Measurements from ENCODE around the gene GGT6.

Gene GGT6

DNA sequence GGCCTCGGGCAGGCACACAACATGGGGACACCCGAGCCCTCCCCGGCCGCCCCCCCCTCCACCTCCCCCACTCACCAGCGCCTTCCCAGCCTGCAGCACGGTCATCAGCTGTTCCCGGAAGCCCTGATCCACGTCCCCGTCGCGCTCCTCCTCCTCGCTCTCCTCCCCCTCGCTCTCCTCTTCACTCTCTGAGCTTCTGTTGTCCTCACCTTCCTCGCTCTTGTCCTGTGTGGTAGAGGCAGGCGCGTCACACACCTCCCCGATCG, 15.5 kb downstream of the GGT6 start:
- Mint-ChIP-seq H3K27me3 (ENCODE audit: low read depth, poor library complexity) (no peaks in the 10 kb centered on the region), H3K9me3 (no peaks in the 10 kb centered on the region)

DNA sequence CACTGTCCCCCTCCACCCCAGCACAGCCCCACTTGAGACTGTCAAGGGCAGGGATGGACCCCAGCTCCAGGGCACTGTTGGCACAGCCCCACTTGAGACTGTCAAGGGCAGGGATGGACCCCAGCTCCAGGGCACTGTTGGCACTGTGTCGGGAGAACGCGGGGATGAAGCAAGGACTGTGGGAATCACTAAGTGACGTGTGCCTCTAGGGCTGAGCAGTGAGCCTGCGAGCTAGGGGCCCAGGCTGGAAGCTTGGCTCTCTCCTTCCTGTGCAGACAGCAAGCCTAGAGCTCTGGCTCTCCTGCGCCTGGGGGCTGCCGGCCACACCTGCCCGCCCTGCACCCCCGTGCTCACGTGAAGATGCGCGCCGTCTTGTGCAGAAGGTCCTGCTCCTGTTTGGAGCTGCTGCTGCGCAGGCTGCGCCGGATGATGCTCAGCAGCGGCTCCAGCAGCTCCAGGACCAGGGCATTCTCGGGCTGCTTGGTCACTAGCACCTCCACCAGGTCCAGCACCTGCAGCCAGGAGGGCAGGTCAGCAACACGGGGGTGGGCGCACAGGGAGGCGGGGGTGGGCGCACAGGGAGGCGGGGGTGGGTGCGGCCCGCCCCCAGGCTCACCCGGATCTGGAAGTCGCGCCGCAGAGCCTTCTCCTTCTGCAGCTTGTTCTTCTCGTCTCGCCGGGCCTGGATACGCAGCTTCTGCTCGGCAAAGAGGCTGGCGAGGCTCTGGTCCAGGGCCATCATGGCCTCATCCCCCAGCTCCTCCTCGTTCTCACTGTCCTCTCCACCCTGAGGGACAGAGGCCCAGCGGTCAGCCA, 16.0 kb downstream of the GGT6 start:
- no peak for DNase-seq
- H3K4me3 Mint-ChIP-seq: no peak overlapping the region

More for the DNA sequence above, 15.5 kb downstream of the GGT6 start:
- Mint-ChIP-seq H3K4me1 (peaks cover 23% of the 10 kb centered on the region), H3K27ac (peak overlapping the region; percentile 61), H3K4me3 (no peak overlapping the region), H3K36me3 (ENCODE audit: low read depth) (peaks cover 5% of the 10 kb centered on the region)
- no peak for DNase-seq
- TF ChIP-seq, protein P1, sequence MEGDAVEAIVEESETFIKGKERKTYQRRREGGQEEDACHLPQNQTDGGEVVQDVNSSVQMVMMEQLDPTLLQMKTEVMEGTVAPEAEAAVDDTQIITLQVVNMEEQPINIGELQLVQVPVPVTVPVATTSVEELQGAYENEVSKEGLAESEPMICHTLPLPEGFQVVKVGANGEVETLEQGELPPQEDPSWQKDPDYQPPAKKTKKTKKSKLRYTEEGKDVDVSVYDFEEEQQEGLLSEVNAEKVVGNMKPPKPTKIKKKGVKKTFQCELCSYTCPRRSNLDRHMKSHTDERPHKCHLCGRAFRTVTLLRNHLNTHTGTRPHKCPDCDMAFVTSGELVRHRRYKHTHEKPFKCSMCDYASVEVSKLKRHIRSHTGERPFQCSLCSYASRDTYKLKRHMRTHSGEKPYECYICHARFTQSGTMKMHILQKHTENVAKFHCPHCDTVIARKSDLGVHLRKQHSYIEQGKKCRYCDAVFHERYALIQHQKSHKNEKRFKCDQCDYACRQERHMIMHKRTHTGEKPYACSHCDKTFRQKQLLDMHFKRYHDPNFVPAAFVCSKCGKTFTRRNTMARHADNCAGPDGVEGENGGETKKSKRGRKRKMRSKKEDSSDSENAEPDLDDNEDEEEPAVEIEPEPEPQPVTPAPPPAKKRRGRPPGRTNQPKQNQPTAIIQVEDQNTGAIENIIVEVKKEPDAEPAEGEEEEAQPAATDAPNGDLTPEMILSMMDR (IDR thresholded peaks at IDR 0.05): no peak

DNA sequence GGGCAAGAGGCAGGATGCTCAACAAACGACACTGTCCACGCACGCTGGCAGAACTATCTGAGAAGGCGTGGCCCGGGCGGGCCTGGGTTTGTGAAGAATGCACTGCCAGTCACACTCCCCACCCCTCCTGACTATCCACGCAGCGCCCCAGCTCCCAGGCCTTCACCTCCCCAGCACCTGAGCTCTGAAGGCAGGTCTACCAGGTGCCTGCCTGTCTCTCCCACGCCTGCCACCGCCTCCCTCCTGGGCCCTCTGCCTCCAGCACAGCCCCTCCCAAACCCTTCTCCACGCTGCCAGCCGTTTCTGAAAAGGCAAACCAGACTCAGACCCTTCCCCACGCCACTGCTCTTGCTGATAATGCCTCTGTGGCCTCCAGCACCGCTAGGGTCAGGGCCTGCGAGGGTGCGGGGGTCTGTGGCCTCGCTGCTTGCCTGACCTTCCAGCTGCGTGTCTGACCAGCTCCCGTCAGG, 16.8 kb downstream of the GGT6 start:
- no peaks in the 10 kb centered on the region for H3K9me3 Mint-ChIP-seq
- peaks cover 8% of the 10 kb centered on the region for H3K36me3 Mint-ChIP-seq (ENCODE audit: low read depth)
- H3K4me1 Mint-ChIP-seq: peaks cover 23% of the 10 kb centered on the region
- TF ChIP-seq, protein P1 (IDR thresholded peaks at IDR 0.05): no peak
- H3K27me3 Mint-ChIP-seq (ENCODE audit: low read depth, poor library complexity): no peaks in the 10 kb centered on the region
- H3K27ac Mint-ChIP-seq: no peak overlapping the region
- no peak for DNase-seq
- H3K4me3 Mint-ChIP-seq: no peak overlapping the region

More for the DNA sequence above, 16.0 kb downstream of the GGT6 start:
- H3K27ac Mint-ChIP-seq: peak overlapping the region; percentile 61
- H3K27me3 Mint-ChIP-seq (ENCODE audit: low read depth, poor library complexity): no peaks in the 10 kb centered on the region
- TF ChIP-seq, protein P1 (IDR thresholded peaks at IDR 0.05): no peak
- H3K36me3 Mint-ChIP-seq (ENCODE audit: low read depth): peaks cover 8% of the 10 kb centered on the region
- no peaks in the 10 kb centered on the region for H3K9me3 Mint-ChIP-seq
- H3K4me1 Mint-ChIP-seq: peaks cover 23% of the 10 kb centered on the region

DNA sequence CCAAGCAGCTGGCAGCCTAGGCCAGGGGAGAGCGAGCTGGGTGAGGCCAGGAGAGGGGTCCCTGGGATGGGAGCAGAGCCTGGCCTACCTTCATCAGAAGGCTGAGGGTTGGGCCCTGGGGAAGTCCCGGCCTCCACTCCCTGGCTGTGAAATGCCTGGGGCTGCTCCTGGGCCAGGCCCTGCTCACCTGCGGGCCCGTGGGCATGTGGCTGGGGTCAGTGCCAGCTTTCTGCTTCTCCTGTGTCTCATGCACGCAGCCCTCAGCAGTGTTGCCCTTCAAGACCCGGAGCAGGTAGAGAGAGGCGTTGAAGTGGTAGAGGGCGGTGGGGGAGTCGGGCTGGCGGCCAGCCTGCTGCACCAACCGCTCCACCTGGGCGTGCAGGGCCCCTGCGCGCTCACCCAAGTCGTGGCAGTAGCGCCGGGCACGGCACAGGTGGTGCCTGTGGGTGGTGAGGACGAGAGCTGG, 17.6 kb downstream of the GGT6 start:
- no peak for DNase-seq
- Mint-ChIP-seq H3K4me1 (peaks cover 23% of the 10 kb centered on the region), H3K27me3 (ENCODE audit: low read depth, poor library complexity) (no peaks in the 10 kb centered on the region), H3K4me3 (no peak overlapping the region), H3K27ac (no peak overlapping the region), H3K9me3 (no peaks in the 10 kb centered on the region), H3K36me3 (ENCODE audit: low read depth) (peaks cover 8% of the 10 kb centered on the region)
- TF ChIP-seq, protein P1 (IDR thresholded peaks at IDR 0.05): no peak

DNA sequence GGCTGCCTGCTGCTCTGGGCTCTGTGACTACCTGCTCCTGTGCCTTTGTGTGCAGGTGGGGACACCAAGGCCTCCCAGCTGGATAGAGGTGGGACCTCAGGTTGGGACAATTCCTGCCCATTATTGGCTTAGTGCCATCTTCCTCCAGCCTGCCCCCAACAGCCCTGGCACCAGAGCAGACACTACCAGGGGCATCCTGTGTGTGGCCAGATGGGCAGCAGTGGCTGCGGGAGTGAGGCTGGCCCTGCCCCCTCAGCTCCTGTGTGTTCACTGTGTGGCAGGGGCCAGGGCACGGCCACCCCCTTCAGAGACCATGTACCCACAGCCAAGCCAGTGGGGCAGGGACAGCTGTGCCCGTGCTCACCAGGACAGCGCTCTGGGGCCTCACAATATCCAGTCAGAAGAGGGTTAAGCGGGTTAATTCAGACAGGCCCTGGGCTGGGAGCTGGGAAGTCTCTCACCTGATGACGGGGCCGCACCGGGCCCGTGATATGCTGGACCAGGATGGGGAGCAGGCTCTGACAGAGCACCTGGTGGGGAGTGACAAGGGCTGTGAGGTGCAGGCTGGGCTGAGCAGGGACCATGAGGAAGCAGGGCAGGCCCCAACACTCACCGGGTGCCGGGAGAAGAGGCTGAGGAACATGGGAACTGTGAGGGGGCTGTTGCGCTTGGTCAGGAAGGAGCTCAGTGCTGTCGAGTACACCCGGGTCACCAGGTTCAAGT, 18.2 kb downstream of the GGT6 start:
- TF ChIP-seq, protein P1 (IDR thresholded peaks at IDR 0.05): no peak
- Mint-ChIP-seq H3K4me3 (no peak overlapping the region), H3K27me3 (ENCODE audit: low read depth, poor library complexity) (no peaks in the 10 kb centered on the region), H3K36me3 (ENCODE audit: low read depth) (peaks cover 6% of the 10 kb centered on the region), H3K9me3 (no peaks in the 10 kb centered on the region), H3K4me1 (peaks cover 25% of the 10 kb centered on the region), H3K27ac (no peak overlapping the region)
- no peak for DNase-seq
